Uterus (tissue), 4 donors: ENCODE measurements around the gene QSOX2. TPM values are rescaled to one million over a fixed set of nuclear protein-coding genes. Genes with fewer than 3 reads are reported as not detected.

Experiments
- DNase-seq, 2 donors: peaks; one replicate each; pipeline ENCODE4 v3.0.0-alpha.2; 2019 to 2020
- H3K27ac ChIP-seq, 2 donors: fragments of 200-600 bp; sonication (generic); 1 replicate in 1 of 2; 2 replicates in 1 of 2; pipeline ENCODE4 v1.5.1; 2016 to 2018
- H3K27me3 ChIP-seq, 2 donors: fragments of 200-600 bp; sonication (generic); one replicate each; pipeline ENCODE4 v1.5.1; 2018 to 2019; ENCODE audit warnings: control low read depth in 1 of 2
- H3K36me3 ChIP-seq, 2 donors: fragments of 200-600 bp; sonication (generic); one replicate each; pipeline ENCODE4 v1.5.1; 2019; ENCODE audit warnings: control low read depth in 1 of 2
- H3K4me1 ChIP-seq, 2 donors: fragments of 200-600 bp; sonication (generic); one replicate each; pipeline ENCODE4 v1.5.1; 2018 to 2019; ENCODE audit warnings: control low read depth in 1 of 2
- H3K4me3 ChIP-seq, 2 donors: fragments of 200-600 bp; sonication (generic); 1 replicate in 1 of 2; 2 replicates in 1 of 2; pipeline ENCODE4 v1.5.1; 2018 to 2019; ENCODE audit warnings: mild to moderate bottlenecking in 1 of 2
- H3K9me3 ChIP-seq, 2 donors: fragments of 200-600 bp; sonication (generic); one replicate each; pipeline ENCODE4 v1.5.1; 2019; ENCODE audit warnings: control low read depth in 1 of 2
- POLR2A ChIP-seq, 2 donors: fragments of 450-650 bp; IDR thresholded peaks; one replicate each; pipeline ENCODE4 v1.6.1; 2016; ENCODE audit warnings: antibody characterized with exemption in 2 of 2, mild to moderate bottlenecking in 1 of 2, moderate library complexity in 1 of 2
- intact Hi-C: fragments of 100-400 bp; cut with DNase I; formaldehyde crosslinking; loops from one replicate; pipeline ENCODE4 v1.15.1; 2023; ENCODE audit warnings: low total_unique reads
- total RNA-seq, 4 donors: library from RNA; depleted of rRNA in 3 of 4; stranded (reverse); fragments of >200 nt in 3 of 4; gene quantifications; one replicate each; pipeline versions ENCODE4 v1.1.0 to v1.2.4, GENCODE V29; 2014 to 2023
- TF ChIP-seq, protein P1 (sequence below), 4 experiments: fragments of 200-600 bp in 2 of 4; fragments of 450-650 bp in 2 of 4; sonication (generic) in 2 of 4; IDR thresholded peaks; one replicate each; pipeline ENCODE4 v1.5.1; 2016 to 2019; ENCODE audit warnings: antibody characterized with exemption in 4 of 4, mild to moderate bottlenecking in 2 of 4, moderate library complexity in 1 of 4
- donor health status: DM: yes; HTN: yes; CAD: no.

QSOX2 gene
- total RNA-seq, 4 donors from 2014 or later = 5.6 to 13.1 (median 9.2) TPM

DNA sequence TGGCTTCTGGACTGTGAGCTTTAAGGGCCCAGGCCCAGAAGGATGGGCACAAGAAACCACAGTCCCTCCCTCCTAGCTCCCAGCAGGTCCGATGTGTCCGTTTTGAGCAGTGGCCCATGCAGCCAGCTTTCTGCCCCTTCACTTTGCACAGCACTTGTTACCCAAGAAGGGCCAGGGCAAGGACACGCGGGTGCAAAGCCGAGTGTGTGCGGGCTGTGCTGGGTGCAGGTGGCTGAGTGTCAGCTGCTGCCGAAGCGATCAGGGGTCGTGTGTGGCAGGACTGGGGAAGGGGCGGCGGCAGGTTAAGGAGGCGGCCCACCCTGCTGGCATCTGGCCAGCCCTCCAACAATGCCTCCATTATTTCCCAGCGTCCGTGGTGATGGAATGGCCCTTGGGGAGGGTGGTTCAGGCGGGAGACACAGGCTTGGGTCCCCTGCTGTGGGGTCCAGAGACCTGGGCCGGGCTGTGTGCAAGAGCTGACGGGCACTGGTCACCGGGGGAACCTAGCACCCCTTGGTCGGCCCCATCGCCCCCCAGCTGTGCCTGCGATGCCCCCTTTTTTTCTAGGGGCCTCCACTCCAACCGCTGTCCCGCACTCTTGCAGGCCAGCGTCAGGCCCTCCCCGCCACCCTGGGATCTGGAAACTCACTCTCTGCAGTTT lies 41.3 kb downstream of the QSOX2 start:
- TF ChIP-seq, protein P1, sequence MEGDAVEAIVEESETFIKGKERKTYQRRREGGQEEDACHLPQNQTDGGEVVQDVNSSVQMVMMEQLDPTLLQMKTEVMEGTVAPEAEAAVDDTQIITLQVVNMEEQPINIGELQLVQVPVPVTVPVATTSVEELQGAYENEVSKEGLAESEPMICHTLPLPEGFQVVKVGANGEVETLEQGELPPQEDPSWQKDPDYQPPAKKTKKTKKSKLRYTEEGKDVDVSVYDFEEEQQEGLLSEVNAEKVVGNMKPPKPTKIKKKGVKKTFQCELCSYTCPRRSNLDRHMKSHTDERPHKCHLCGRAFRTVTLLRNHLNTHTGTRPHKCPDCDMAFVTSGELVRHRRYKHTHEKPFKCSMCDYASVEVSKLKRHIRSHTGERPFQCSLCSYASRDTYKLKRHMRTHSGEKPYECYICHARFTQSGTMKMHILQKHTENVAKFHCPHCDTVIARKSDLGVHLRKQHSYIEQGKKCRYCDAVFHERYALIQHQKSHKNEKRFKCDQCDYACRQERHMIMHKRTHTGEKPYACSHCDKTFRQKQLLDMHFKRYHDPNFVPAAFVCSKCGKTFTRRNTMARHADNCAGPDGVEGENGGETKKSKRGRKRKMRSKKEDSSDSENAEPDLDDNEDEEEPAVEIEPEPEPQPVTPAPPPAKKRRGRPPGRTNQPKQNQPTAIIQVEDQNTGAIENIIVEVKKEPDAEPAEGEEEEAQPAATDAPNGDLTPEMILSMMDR (IDR thresholded peaks at IDR 0.05) = no peak
- TF ChIP-seq POLR2A (IDR thresholded peaks at IDR 0.05) = no peak
- Histone ChIP-seq H3K9me3 (no peaks in the 10 kb centered on the region), H3K27me3 (peaks cover 8 to 31% of the 10 kb centered on the region in 2 donors), H3K36me3 (no peaks in the 10 kb centered on the region), H3K4me1 (no peaks in the 10 kb centered on the region), H3K4me3 (no peak overlapping the region), H3K27ac (no peak overlapping the region)
- no peak for DNase-seq
- intact Hi-C loops = no loop called here

GRCh38 chr9:136203408-136204144 lies 42.0 kb downstream of the QSOX2 start:
- intact Hi-C loops = no loop called here
- Histone ChIP-seq H3K27me3 (peaks cover 8 to 31% of the 10 kb centered on the region in 2 donors), H3K4me3 (no peak overlapping the region), H3K36me3 (no peaks in the 10 kb centered on the region), H3K9me3 (no peaks in the 10 kb centered on the region), H3K4me1 (peaks cover 0 to 4% of the 10 kb centered on the region in 2 donors), H3K27ac (no peak overlapping the region)
- TF ChIP-seq POLR2A (IDR thresholded peaks at IDR 0.05) = no peak
- TF ChIP-seq, protein P1 (IDR thresholded peaks at IDR 0.05) = no peak
- DNase-seq = no peak

GRCh38 chr9:136202454-136203407 lies 42.9 kb downstream of the QSOX2 start:
- TF ChIP-seq POLR2A (IDR thresholded peaks at IDR 0.05) = no peak
- TF ChIP-seq, protein P1 (IDR thresholded peaks at IDR 0.05) = no peak
- Histone ChIP-seq H3K27me3 (peaks cover 8 to 37% of the 10 kb centered on the region in 2 donors), H3K9me3 (no peaks in the 10 kb centered on the region), H3K4me3 (no peak overlapping the region), H3K36me3 (no peaks in the 10 kb centered on the region), H3K4me1 (peaks cover 0 to 8% of the 10 kb centered on the region in 2 donors), H3K27ac (no peak overlapping the region)
- no peak for DNase-seq
- intact Hi-C loops = no loop called here

DNA sequence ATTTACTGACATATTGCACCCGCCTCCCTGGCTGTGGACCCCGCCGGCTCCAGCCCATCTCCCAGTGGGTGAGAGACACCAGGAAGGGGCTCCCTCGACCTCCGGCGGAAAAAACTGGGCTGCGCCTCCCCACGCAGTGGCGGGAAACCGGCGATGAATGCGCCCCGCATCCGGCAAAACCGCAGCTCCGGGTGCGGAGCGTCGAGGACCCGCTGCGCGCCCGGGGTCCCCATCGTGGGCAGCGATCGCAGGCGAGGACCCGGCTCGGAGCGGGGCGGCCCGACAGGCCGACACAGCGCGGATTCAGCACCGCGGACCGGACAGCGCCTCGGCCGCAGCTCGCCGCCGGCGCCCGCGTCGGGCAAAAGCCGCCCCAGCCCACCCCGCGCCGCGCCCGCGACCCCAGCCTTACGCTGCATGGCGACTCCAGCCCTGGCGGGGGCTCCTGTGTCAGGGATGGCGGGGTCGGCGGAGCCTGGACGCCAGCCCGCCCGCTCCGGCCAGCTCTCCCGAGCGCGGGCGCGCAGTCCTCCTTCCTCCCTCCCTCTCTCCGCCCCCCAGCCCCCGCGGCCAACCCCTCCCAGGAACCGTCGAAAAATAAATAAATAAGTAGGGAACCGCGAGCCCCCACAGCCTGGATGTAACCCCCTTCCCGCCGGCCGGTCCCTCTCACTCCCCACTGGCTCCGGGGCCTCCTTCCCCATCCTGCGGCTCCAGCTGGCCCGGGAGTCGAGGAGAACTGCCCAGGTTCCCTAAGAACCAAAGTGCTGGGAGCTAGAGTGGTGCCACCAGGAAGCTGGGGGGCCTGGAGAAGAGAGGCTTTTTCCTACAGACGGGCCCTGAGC lies 43.8 kb downstream of the QSOX2 start:
- Histone ChIP-seq H3K4me1 (peaks cover 0 to 8% of the 10 kb centered on the region in 2 donors), H3K36me3 (no peaks in the 10 kb centered on the region), H3K9me3 (no peaks in the 10 kb centered on the region), H3K27ac (no peak overlapping the region), H3K27me3 (peaks cover 8 to 45% of the 10 kb centered on the region in 2 donors), H3K4me3 (no peak overlapping the region)
- intact Hi-C loops = no loop called here
- TF ChIP-seq, protein P1 (IDR thresholded peaks at IDR 0.05) = no peak
- no peak for TF ChIP-seq POLR2A (IDR thresholded peaks at IDR 0.05)
- no peak for DNase-seq
